Left ventricle myocardium superior (tissue), 1 donor: Measurements from ENCODE around the gene PDXDC1. TPM values are rescaled to one million over a fixed set of nuclear protein-coding genes. Genes with fewer than 3 reads are reported as not detected.
"Not testable (repeated sequence)": the region's sequence is repeated elsewhere in the genome, so short reads cannot be mapped to it uniquely, and the experiment has no call there.

Experiments used
- ATAC-seq: fragments of 200-7000 bp; cut with Tn5 transposase; one replicate; pipeline ENCODE4 v1.9.1; 2020; ENCODE audit warnings: mild to moderate bottlenecking, moderate library complexity
- DNase-seq: peaks from one replicate; pipeline ENCODE4 v3.0.0-alpha.2; 2020
- intact Hi-C: fragments of 100-400 bp; cut with micrococcal nuclease; formaldehyde crosslinking; loops from one replicate; pipeline ENCODE4 v1.11.0; 2022
- total RNA-seq: library from RNA; stranded (reverse); fragmentation: NEBNext Ultra II Directional; extraction: Animal tissue kit (Norgen Biotek cat#: 25700); gene quantifications from one replicate; pipeline ENCODE4 v1.2.1, GENCODE V29; 2021
- donor health status: DM: no; HTN: yes; CAD: no; lungs with severe emphysema.

PDXDC1 gene
- total RNA-seq, 1 donor from 2014 or later: 82.0 TPM

- ATAC-seq, intact Hi-C loops, DNase-seq: not testable (repeated sequence)
Measured at GRCh38 chr16:14999845-15000244, 25.0 kb downstream of the PDXDC1 start.

GRCh38 chr16:15002448-15002847 lies 27.6 kb downstream of the PDXDC1 start:
- intact Hi-C loops, DNase-seq, ATAC-seq: not testable (repeated sequence)

GRCh38 chr16:15005357-15006132 lies 30.7 kb downstream of the PDXDC1 start:
- DNase-seq, intact Hi-C loops: not testable (repeated sequence)
- peak; percentile 67 for ATAC-seq

GRCh38 chr16:15008647-15009046 lies 33.8 kb downstream of the PDXDC1 start:
- DNase-seq, intact Hi-C loops, ATAC-seq: not testable (repeated sequence)

GRCh38 chr16:15012941-15013340 lies 38.1 kb downstream of the PDXDC1 start:
- DNase-seq, intact Hi-C loops, ATAC-seq: not testable (repeated sequence)

- not testable (repeated sequence) for DNase-seq, ATAC-seq
Measured at GRCh38 chr16:15015671-15016070, 40.8 kb downstream of the PDXDC1 start.

GRCh38 chr16:15016354-15016753 lies 41.5 kb downstream of the PDXDC1 start:
- intact Hi-C loops, DNase-seq: not testable (repeated sequence)
- ATAC-seq: peak; percentile 9

More at GRCh38 chr16:15015671-15016070, 40.8 kb downstream of the PDXDC1 start:
- intact Hi-C loops: not testable (repeated sequence)

- ATAC-seq: peak; percentile 82
- intact Hi-C loops: not testable (repeated sequence)
- DNase-seq: peak; percentile 61
Measured at GRCh38 chr16:15016951-15017580, 42.2 kb downstream of the PDXDC1 start.

GRCh38 chr16:15021429-15021828 lies 46.6 kb downstream of the PDXDC1 start:
- ATAC-seq, DNase-seq, intact Hi-C loops: not testable (repeated sequence)

- intact Hi-C loops, DNase-seq: not testable (repeated sequence)
- peak; percentile 58 for ATAC-seq
Measured at GRCh38 chr16:15022194-15022593, 47.4 kb downstream of the PDXDC1 start.

- DNase-seq, intact Hi-C loops, ATAC-seq: not testable (repeated sequence)
Measured at GRCh38 chr16:15023381-15024077, 48.7 kb downstream of the PDXDC1 start.

- DNase-seq, intact Hi-C loops, ATAC-seq: not testable (repeated sequence)
Measured at GRCh38 chr16:15024858-15025199, 50.0 kb downstream of the PDXDC1 start.

- peak; percentile 38 for ATAC-seq
- DNase-seq, intact Hi-C loops: not testable (repeated sequence)
Measured at GRCh38 chr16:15025234-15025951, 50.6 kb downstream of the PDXDC1 start.

GRCh38 chr16:15027051-15027450 lies 52.2 kb downstream of the PDXDC1 start:
- DNase-seq, intact Hi-C loops, ATAC-seq: not testable (repeated sequence)

- peak; percentile 56 for DNase-seq
- peak; percentile 31 for ATAC-seq
- intact Hi-C loops: not testable (repeated sequence)
Measured at GRCh38 chr16:15027503-15028344, 52.9 kb downstream of the PDXDC1 start.

- ATAC-seq, intact Hi-C loops, DNase-seq: not testable (repeated sequence)
Measured at GRCh38 chr16:15028345-15028715, 53.5 kb downstream of the PDXDC1 start.

- peak; percentile 9 for ATAC-seq
- intact Hi-C loops, DNase-seq: not testable (repeated sequence)
Measured at GRCh38 chr16:15028801-15029698, 54.2 kb downstream of the PDXDC1 start.
